ENCODE data around the gene RAB44.

Gene RAB44

GRCh38 chr6:36669002-36669401 is 28.6 kb upstream of the RAB44 start:
- no peaks in the 10 kb centered on the region for H3K9me2 ChIP-seq (ENCODE audit: low read depth, low read length)
- H3K9me3 ChIP-seq (ENCODE audit: low read length): no peaks in the 10 kb centered on the region
- H4K20me1 ChIP-seq (ENCODE audit: insufficient read depth, low read length): no peaks in the 10 kb centered on the region
- no peaks in the 10 kb centered on the region; the same call in 1 of the 2 replicates for H3K36me3 ChIP-seq (ENCODE audit: insufficient read depth, low read length)
- peaks cover 31% of the 10 kb centered on the region for H3K4me1 ChIP-seq (ENCODE audit: insufficient read depth, low read length, severe bottlenecking)
- H3K79me2 ChIP-seq (ENCODE audit: insufficient read depth, low read length): no peaks in the 10 kb centered on the region
- H3K9ac ChIP-seq (ENCODE audit: low read length): no peak overlapping the region
- no peak overlapping the region for H3K4me2 ChIP-seq (ENCODE audit: low read length)
- H3F3A ChIP-seq (ENCODE audit: insufficient read depth, low read length): no peaks in the 10 kb centered on the region
- TF ChIP-seq CTCF (IDR thresholded peaks at IDR 0.05; ENCODE audit: low read length): no peak
- TF ChIP-seq EZH2 (IDR thresholded peaks at IDR 0.05; ENCODE audit: borderline replicate concordance, low read length): no peak
- H2AFZ ChIP-seq (ENCODE audit: low read length): no peak overlapping the region
- H3K27ac ChIP-seq (ENCODE audit: low read depth, low read length, poor library complexity, severe bottlenecking): no peak overlapping the region
- no peak overlapping the region for H3K4me3 ChIP-seq (ENCODE audit: low read depth, low read length, poor library complexity, severe bottlenecking)
- H3K27me3 ChIP-seq (ENCODE audit: insufficient read depth, low read length): 0 out of 2 replicates have a peak, but pooled peaks cover 7% of the 10 kb centered on the region

GRCh38 chr6:36670271-36670670 is 27.4 kb upstream of the RAB44 start:
- H3K4me2 ChIP-seq (ENCODE audit: low read length): no peak overlapping the region
- H3K4me3 ChIP-seq (ENCODE audit: low read depth, low read length, poor library complexity, severe bottlenecking): no peak overlapping the region

GRCh38 chr6:36671687-36672375 is 25.8 kb upstream of the RAB44 start:
- H3K4me3 ChIP-seq (ENCODE audit: low read depth, low read length, poor library complexity, severe bottlenecking): no peak overlapping the region
- 0 out of 2 replicates have a peak, but pooled peaks cover 7% of the 10 kb centered on the region for H3K27me3 ChIP-seq (ENCODE audit: insufficient read depth, low read length)
- H3K9me2 ChIP-seq (ENCODE audit: low read depth, low read length): no peaks in the 10 kb centered on the region
- TF ChIP-seq EZH2 (IDR thresholded peaks at IDR 0.05; ENCODE audit: borderline replicate concordance, low read length): no peak
- TF ChIP-seq CTCF (IDR thresholded peaks at IDR 0.05; ENCODE audit: low read length): no peak
- no peaks in the 10 kb centered on the region for H3K9me3 ChIP-seq (ENCODE audit: low read length)
- no peaks in the 10 kb centered on the region for H3F3A ChIP-seq (ENCODE audit: insufficient read depth, low read length)
- H3K4me2 ChIP-seq (ENCODE audit: low read length): no peak overlapping the region
- H3K4me1 ChIP-seq (ENCODE audit: insufficient read depth, low read length, severe bottlenecking): peaks cover 9% of the 10 kb centered on the region
- no peaks in the 10 kb centered on the region; the same call in 1 of the 2 replicates for H3K36me3 ChIP-seq (ENCODE audit: insufficient read depth, low read length)
- H3K27ac ChIP-seq (ENCODE audit: low read depth, low read length, poor library complexity, severe bottlenecking): no peak overlapping the region
- H4K20me1 ChIP-seq (ENCODE audit: insufficient read depth, low read length): no peaks in the 10 kb centered on the region
- H2AFZ ChIP-seq (ENCODE audit: low read length): no peak overlapping the region
- no peak overlapping the region for H3K9ac ChIP-seq (ENCODE audit: low read length)
- H3K79me2 ChIP-seq (ENCODE audit: insufficient read depth, low read length): no peaks in the 10 kb centered on the region

More at GRCh38 chr6:36670271-36670670, 27.4 kb upstream of the RAB44 start:
- peaks cover 18% of the 10 kb centered on the region for H3K4me1 ChIP-seq (ENCODE audit: insufficient read depth, low read length, severe bottlenecking)
- no peak overlapping the region for H3K27ac ChIP-seq (ENCODE audit: low read depth, low read length, poor library complexity, severe bottlenecking)
- H3K9me2 ChIP-seq (ENCODE audit: low read depth, low read length): no peaks in the 10 kb centered on the region
- 0 out of 2 replicates have a peak, but pooled peaks cover 7% of the 10 kb centered on the region for H3K27me3 ChIP-seq (ENCODE audit: insufficient read depth, low read length)
- no peaks in the 10 kb centered on the region for H4K20me1 ChIP-seq (ENCODE audit: insufficient read depth, low read length)
- H3K9me3 ChIP-seq (ENCODE audit: low read length): no peaks in the 10 kb centered on the region
- no peak overlapping the region for H3K9ac ChIP-seq (ENCODE audit: low read length)
- no peaks in the 10 kb centered on the region for H3K79me2 ChIP-seq (ENCODE audit: insufficient read depth, low read length)
- TF ChIP-seq CTCF (IDR thresholded peaks at IDR 0.05; ENCODE audit: low read length) (no peak), EZH2 (IDR thresholded peaks at IDR 0.05; ENCODE audit: borderline replicate concordance, low read length) (no peak)
- no peak overlapping the region for H2AFZ ChIP-seq (ENCODE audit: low read length)
- H3K36me3 ChIP-seq (ENCODE audit: insufficient read depth, low read length): no peaks in the 10 kb centered on the region; the same call in 1 of the 2 replicates
- H3F3A ChIP-seq (ENCODE audit: insufficient read depth, low read length): no peaks in the 10 kb centered on the region

All from OCI-LY1 (cell line).